ENCODE measurements around the gene MAN1C1.
"Not testable (repeated sequence)": the region's sequence is repeated elsewhere in the genome, so short reads cannot be mapped to it uniquely, and the experiment has no call there.

Gene MAN1C1

DNA sequence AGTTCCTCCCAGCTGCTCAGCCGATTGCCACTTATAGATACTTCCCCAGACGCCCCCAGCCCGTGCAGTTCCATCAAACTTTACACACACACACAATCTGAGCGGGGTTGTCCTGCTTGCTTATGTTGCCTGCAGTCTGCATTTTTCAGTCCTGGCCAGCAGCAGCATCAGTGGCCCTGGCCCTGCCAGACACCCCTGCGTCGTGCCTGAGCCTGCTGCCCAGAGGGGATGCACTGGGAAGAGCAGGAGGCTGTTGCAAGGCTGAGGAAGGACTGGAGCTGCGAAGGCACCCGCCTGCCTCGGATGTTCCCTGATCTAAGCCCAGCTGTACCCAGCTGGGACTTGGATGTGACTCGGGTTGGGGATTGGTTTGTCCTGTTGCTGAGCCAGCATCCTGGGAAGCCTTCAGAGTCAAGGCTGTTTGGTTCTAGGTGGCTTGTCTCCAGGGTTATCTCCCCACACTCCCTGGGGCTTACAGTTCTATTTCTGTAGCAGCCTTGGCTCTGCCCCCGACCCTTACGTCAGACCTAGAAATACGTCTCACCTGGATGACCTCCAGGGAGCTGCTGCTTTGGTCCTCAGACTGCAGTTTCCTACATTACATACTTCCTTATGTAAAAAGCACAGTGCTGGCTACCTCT is 42.3 kb downstream of the MAN1C1 start:
- DNase-seq (ENCODE audit: low read depth), result peak; percentile 32
- TF ChIP-seq CTCF (conservative IDR thresholded peaks at IDR 0.05; ENCODE audit: low read depth, low read length), result no peak

DNA sequence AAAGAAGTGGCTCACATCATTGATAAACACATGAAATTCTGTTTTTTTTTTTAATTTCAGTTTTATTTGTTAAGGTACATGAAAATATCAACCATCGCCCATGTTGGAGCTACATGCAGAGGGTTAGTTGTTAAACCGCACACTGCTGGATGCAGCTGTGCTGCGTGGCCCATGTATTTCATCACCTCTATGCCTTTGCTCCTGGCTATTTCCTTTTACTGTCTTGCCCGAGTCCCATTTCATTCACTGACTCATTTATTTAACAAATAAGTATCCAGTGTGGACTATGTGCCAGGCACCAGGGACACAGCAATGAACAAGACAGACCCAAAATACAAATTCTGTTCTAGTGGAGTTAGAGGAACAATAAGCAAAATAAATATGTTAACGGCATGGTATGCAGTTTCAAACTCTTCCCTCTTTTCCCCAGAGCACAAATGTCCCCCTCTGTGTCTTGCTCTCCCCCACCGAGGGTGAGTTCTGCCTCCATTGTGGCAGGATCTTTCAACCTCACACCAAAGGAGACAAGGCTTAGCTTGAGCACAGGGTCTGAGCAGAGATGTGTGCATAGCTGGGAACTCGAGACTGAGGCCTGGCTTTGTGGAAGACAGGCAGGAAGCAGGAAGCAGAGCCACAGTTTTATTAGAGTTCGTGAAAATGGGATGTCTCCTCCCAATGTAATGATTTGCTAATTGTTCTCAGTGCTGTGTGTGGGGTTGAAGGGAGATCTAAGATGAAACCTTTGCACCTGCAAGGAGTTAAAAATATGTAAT is 44.6 kb downstream of the MAN1C1 start:
- no peak for TF ChIP-seq CTCF (conservative IDR thresholded peaks at IDR 0.05; ENCODE audit: low read depth, low read length)
- H3K4me3 ChIP-seq (ENCODE audit: low read depth, low read length), result no peak overlapping the region
- DNase-seq (ENCODE audit: low read depth), result peak; percentile 17

More for the DNA sequence above, 42.3 kb downstream of the MAN1C1 start:
- no peak overlapping the region for H3K4me3 ChIP-seq (ENCODE audit: low read depth, low read length)

DNA sequence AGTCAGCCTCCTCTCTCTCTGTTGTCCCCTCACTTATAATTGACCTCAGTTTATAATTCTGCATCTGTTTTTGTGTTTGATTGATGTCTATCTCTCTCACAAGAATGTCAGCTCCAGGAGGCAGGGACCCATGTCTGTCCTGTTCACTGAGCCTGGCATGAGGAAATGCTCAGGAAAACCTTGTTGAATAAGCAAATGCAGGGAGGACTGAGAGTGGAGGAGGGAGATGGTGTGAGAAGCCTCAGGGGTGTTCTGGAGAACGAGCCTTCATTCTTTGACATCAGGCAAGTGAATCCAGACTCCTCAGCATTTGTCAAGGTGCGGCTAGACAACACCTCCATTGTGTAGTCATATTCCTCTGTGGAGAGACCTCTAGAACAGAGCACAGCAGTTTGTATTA is 45.5 kb downstream of the MAN1C1 start:
- no peak for TF ChIP-seq CTCF (conservative IDR thresholded peaks at IDR 0.05; ENCODE audit: low read depth, low read length)
- no peak overlapping the region for H3K4me3 ChIP-seq (ENCODE audit: low read depth, low read length)
- DNase-seq (ENCODE audit: low read depth), result no peak

DNA sequence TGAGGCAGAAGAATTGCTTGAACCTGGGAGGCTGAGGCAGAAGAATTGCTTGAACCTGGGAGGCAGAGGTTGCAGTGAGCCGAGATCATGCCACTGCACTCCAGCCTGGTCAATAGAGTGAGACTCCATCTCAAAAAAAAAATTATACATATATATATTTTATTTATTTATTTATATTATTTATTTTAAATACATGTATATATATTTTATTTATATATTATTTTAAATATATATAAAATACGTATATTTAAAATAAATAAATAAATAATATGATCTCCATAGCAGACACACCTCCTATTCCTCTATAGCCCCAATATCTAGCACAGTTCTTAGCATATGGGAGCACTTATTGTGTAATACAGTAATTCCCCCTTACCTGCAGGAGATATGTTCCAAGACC is 46.4 kb downstream of the MAN1C1 start:
- H3K4me3 ChIP-seq (ENCODE audit: low read depth, low read length); DNase-seq (ENCODE audit: low read depth): not testable (repeated sequence)

GRCh38 chr1:25664357-25665199 is 48.0 kb downstream of the MAN1C1 start:
- no peak for TF ChIP-seq CTCF (conservative IDR thresholded peaks at IDR 0.05; ENCODE audit: low read depth, low read length)
- no peak for DNase-seq (ENCODE audit: low read depth)
- no peak overlapping the region for H3K4me3 ChIP-seq (ENCODE audit: low read depth, low read length)

GRCh38 chr1:25666460-25666859 is 49.9 kb downstream of the MAN1C1 start:
- TF ChIP-seq CTCF (conservative IDR thresholded peaks at IDR 0.05; ENCODE audit: low read depth, low read length), result no peak
- H3K4me3 ChIP-seq (ENCODE audit: low read depth, low read length), result no peak overlapping the region
- no peak for DNase-seq (ENCODE audit: low read depth)

DNA sequence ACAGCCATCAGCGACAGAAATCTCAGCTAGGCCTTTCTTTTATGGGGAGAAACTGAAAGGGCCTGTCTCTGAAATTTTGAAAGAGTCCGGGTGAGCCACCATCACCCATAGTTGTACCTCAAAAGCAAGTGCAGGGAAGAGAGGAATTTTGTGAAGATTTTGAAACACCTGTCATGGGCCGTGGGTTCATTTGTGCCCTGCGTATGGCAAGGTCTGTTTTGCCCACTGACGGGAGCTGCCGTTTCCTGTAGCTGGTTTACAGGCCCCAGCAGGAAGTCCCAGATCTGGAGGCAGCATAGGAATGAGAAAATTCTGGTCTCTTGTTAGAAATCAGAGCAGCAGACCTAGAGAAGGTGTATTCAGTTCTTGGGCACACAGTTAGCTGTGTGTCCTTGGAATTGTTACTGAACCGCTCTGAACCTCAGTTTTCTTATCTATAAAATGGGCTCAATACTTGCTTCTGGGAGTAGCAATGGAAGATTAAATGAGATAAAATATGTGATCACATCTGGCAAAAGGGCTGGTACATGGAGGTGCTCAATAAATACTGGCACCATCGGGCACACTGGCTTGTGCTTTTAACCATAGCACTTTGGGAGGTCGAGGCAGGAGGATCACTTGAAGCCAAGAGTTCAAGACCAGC is 52.5 kb downstream of the MAN1C1 start:
- TF ChIP-seq CTCF (conservative IDR thresholded peaks at IDR 0.05; ENCODE audit: low read depth, low read length), result no peak
- no peak for DNase-seq (ENCODE audit: low read depth)
- H3K4me3 ChIP-seq (ENCODE audit: low read depth, low read length), result no peak overlapping the region

Measured in choroid plexus epithelial cell (primary cell).